Glomerular visceral epithelial cell (primary cell): ENCODE results near the gene MYDGF.

Source experiments
- DNase-seq: peaks from one replicate; pipeline ENCODE4 v3.0.0-alpha.2; 2016; ENCODE audit errors: extremely low spot score

MYDGF gene

GRCh38 chr19:4675346-4675745 is 5.2 kb upstream of the MYDGF start:
- no peak for DNase-seq

DNA sequence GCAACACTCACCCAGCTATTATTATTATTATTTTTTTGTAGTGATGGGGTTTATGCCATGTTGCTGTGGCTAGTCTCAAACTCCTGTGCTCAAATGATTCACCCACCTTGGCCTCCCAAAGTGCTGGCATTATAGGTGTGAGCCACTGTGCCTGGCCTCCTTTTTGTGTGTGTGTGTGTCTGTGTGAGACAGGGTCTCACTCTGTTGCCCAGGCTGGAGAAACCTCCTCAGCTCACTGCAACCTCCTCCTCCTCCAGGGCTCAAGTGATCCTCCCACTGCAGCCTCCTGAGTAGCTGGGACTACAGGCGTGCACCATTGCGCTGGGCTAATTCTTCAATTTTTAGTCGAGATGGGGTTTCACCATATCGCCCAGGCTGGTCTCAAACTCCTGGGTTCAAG is 3.6 kb upstream of the MYDGF start:
- DNase-seq = no peak

GRCh38 chr19:4673216-4673615 is 3.1 kb upstream of the MYDGF start:
- no peak for DNase-seq

GRCh38 chr19:4671185-4671851 is 1.2 kb upstream of the MYDGF start:
- peak; percentile 52 for DNase-seq

DNA sequence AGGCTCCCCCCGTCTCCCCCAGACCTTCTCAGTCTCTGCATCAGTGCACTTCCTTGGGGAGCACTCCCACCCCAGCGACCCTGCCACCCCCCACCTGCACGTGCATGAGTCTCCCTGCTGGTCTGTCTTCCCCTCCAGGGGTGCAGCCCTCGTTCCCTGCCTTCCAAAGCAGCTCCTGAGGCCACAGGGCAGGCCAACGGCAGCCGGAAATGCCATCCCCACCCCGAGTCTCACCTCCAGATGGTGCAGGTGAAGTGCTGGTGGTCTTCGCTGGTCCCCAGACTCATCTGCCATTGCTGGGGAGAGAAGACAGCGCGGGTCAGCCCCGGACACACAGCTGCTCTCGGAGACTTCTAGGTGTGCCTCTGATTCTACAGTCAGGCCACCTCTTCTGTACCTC is 5.5 kb downstream of the MYDGF start:
- no peak for DNase-seq

DNA sequence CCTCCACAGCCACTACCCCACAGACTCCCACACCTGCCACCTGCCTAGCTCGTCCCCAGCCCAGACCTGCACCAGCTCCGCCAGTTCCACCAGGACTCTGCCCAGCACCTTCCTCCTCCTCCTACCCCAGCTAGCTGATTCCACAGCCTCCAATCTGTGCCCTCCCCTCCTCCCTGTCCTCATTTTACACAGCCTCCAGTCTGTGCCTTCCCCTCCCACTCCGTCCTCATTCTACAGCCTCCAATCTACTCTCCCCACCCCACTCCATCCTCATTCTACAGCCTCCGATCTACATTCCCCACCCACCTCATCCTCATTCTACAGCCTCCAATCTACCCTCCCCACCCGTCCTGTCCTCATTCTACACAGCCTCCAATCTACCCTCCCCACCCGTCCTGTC is 7.3 kb downstream of the MYDGF start:
- no peak for DNase-seq

- DNase-seq = no peak
Observed at GRCh38 chr19:4662020-4662695, 8.0 kb downstream of the MYDGF start.

GRCh38 chr19:4660993-4661392 is 9.1 kb downstream of the MYDGF start:
- DNase-seq = no peak

DNA sequence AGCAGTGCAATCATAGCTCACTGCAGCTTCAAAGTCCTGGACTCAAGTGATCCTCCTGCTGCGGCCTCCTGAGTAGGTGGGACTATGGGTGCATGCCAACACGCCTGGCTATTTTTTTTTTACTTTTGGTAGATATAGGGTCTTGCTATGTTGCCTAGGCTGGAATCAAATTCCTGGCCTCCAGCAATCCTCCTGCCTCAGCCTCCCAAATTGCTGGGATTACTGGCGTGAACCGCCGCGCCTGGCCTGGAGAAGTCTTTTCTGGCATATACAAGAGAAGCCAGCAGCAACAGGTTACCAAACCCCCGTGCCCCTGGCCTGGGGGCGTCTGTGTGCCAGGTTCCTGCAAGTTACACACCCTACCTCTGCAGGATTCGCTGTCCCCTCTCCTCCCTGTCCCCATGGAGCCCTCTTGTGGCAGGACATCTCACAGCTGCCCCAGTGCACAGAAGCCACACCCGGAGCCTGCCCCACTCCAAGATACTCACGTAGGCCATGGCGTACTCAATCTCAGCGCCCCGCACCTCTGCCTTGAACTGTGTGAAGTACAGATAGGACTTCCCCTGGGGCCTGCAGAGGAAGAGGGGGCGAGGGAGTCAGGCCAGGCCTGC is 9.9 kb downstream of the MYDGF start:
- no peak for DNase-seq

- DNase-seq = no peak
Observed at GRCh38 chr19:4657835-4658234, 12.3 kb downstream of the MYDGF start.

DNA sequence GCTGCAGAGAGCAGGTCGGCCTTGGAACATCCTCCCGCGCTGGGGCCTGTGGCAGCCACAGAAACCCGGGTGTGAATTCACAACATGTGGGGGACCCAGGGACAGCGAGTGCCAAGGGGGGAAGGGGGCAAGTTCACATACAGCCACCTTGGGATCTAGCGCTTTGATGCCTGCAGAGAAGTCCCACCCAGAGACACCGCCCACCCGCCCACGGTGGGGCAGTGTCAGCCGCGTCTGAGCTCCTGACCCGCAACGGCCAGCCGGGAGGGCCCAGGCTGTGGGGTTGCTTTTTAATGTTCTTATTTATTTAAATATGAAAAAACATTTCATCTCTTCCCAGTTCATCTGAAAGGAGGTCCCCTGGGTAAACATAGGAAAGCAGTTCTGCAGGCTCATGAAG is 12.9 kb downstream of the MYDGF start:
- no peak for DNase-seq

DNA sequence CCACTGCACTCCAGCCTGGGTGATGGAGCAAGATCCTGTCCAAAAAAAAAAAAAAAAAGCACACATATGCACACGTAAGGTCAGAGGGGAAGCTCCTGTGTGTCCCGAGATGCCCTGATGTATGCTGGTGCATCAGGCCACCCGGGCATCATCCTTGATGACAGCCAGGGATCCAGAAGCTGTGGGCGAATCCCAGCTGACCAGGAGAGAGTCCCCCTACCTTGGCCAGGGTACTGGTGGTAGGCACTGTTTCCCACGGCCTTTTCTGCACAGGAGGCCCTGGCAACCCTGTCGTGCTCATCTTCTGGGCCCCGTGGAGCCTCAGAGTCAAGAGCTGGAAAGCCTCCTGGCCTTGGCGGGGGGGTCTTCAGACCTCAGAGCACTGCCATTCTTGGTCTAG is 14.0 kb downstream of the MYDGF start:
- no peak for DNase-seq

- no peak for DNase-seq
Observed at GRCh38 chr19:4654437-4655361, 15.4 kb downstream of the MYDGF start.

DNA sequence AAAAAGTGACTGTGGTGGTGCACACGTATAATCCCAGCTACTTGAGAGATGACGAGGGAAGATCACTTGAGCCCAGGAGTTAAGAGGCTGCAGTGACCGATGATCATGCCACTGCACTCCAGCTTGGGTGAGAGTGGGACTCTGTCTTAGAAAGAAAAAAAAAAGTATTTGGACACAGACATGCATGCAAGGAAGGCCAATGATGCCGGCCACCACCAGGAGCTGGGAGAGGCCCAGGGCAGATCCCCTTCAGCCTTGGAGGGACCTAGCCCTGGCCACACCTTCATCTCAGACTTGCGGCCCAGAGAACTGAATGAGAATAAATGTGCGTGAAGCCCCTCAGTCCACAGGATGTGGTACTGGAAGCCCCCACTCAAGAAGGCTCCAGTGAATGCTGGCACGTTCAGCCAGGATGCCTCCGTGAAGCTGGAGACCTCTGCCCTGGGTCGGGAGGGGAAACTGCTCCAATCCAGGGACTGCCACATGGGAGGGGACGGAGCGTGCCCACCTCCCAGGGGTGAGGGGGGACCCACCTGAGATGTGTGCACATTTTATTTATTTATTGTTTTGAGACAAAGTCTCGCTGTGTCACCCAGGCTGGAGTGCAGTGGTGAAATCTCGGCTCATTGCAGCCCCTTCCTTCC is 16.2 kb downstream of the MYDGF start:
- DNase-seq = no peak

- DNase-seq = no peak
Observed at GRCh38 chr19:4652075-4652474, 18.1 kb downstream of the MYDGF start.

- no peak for DNase-seq
Observed at GRCh38 chr19:4650159-4650558, 20.0 kb downstream of the MYDGF start.

DNA sequence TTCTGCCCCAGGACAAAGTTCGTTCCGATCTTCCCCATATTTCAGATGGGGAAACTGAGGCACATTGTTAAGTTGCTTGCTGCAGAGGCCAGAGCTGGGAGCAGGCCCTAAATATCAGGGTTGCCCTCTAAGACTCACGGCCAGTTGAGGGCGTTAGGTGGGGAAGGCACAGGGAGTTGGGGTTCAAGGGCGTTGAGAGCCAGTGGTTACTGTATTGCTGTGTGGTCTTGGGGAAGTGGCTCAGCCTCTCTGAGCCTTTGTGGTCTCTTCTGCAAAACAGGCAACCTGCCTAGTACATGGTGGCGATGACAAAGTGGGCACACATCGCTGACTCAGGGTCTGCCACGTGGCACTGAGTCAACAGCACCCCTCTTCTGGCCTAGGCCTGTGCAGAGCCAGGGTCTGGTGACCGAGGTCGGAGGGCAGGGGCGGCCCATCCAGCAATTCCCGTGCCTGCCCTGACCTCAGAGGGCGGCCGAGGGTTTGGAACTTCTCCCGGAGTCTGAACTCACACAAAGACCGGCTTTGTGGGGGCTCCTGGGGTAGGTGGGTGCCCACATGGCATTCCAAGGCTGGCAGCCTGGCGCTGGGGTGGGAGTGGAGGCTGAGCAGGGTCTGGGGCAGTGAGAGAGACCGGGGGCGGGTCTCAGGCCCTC is 20.6 kb downstream of the MYDGF start:
- DNase-seq = no peak

DNA sequence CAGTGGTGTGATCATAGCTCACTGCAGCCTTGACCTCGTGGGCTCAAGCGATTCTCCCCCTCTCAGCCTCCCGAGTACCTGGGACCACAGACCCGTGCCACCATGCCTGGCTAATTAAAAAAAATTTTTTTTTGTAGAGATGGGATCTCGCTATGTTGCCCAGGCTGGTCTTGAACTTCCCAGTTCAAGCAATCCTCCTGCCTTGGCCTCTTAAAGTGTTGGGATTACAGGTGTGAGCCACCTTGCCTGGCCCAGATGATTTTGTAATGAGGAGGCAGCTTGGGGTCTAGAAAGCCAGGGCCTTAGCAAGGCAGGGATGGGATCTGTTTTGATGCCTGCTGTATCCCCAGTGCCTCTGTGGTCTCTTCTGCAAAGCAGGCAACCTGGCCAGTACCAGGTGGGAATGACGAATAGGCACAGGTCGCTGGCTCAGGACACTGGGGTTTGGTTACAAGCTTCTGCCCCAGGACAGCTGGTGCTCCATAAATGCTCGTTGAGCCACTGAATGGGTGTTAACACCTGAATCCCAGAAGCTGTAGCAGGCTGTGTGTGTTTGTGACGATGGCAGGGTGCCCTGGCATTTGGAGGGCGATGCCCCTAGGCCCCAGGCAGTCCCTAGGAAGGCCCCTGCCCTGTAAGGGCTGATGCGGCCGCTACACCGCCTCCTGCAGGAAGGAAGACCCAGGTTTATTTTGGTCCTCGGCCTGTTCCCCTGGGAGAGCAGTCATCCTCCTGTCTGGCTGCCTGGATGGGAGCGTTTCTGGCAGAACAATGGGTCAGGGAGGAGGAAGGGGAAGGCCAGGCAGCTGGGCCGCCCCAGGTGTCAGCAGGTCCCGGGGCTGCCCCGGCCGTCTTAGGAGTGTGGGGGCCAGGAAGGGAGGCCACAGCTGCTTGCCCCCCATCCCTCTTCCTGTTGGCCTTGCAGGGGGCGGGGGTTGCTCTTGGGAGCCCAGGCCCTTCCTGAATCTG is 22.2 kb downstream of the MYDGF start:
- no peak for DNase-seq

DNA sequence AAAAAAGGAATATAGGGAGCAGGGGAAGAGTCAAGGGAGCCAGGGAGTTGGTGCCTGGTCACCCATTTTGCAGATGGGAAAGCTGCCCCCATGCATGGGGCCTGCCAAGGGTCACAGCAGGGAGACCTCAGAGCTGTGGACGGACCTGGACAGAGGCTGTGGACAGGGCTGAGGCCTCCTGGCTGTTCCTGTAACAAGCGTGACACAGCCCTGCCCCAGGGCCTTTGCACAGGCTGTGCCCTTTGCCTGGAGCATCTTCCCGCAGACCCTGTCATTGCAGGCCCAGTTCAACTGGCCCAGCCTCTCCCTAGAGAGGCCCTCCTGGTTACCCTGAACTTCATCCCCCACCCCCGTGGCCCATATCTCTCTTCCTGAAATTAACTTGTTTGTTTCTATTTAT is 24.4 kb downstream of the MYDGF start:
- DNase-seq = no peak

DNA sequence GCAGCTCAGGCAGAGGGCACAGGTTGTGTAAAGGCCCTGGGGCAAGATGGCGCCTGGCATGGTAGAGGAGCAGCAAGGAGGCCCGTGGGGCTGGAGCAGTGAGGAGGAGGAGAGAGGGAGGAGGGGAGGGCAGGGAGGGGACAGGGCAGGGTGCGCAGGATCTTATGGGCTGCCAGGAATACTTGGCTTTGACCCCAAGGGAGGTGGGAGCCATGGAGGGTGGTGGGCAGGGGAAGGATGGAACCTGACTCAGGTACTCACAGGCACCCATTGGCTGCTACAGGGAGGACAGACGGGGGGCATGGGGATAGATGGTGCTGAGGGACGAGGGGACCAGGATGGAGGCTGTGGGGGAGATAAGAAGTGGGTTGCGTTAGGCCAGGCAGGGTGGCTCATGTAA is 27.5 kb downstream of the MYDGF start:
- no peak for DNase-seq
